NCI-H1105 treated with DMSO at 0.1 percent for 48 hours (cell line): ENCODE data around the gene ADGRE1.
"Not testable (repeated sequence)": the region's sequence is repeated elsewhere in the genome, so short reads cannot be mapped to it uniquely, and the experiment has no call there.

Experiments
- DNase-seq: peaks from one replicate; lab custom pipeline; 2025; lab: John Stamatoyannopoulos, UW

Gene ADGRE1

GRCh38 chr19:6887316-6887715 lies at the start of gene ADGRE1:
ADGRE1 (plus strand) TSS chr19:6887579; CDS start chr19:6887609, 30 bp downstream.
- no peak for DNase-seq

GRCh38 chr19:6838062-6838655 lies 49.2 kb upstream of the ADGRE1 start:
- no peak for DNase-seq

- DNase-seq = no peak
Observed at GRCh38 chr19:6842871-6843607, 44.3 kb upstream of the ADGRE1 start.

- DNase-seq = no peak
Observed at GRCh38 chr19:6847828-6848200, 39.6 kb upstream of the ADGRE1 start.

- no peak for DNase-seq
Observed at GRCh38 chr19:6848986-6849385, 38.4 kb upstream of the ADGRE1 start.

- no peak for DNase-seq
Observed at GRCh38 chr19:6849876-6850275, 37.5 kb upstream of the ADGRE1 start.

- no peak for DNase-seq
Observed at GRCh38 chr19:6851359-6851758, 36.0 kb upstream of the ADGRE1 start.

- no peak for DNase-seq
Observed at GRCh38 chr19:6852001-6852400, 35.4 kb upstream of the ADGRE1 start.

GRCh38 chr19:6853868-6854267 lies 33.5 kb upstream of the ADGRE1 start:
- DNase-seq = no peak

GRCh38 chr19:6854758-6855157 lies 32.6 kb upstream of the ADGRE1 start:
- DNase-seq = no peak

- no peak for DNase-seq
Observed at GRCh38 chr19:6856749-6857372, 30.5 kb upstream of the ADGRE1 start.

GRCh38 chr19:6861683-6862286 lies 25.6 kb upstream of the ADGRE1 start:
- DNase-seq = no peak

GRCh38 chr19:6862673-6863078 lies 24.7 kb upstream of the ADGRE1 start:
- peak; percentile 33 for DNase-seq

GRCh38 chr19:6864325-6864940 lies 22.9 kb upstream of the ADGRE1 start:
- DNase-seq = no peak

- no peak for DNase-seq
Observed at GRCh38 chr19:6865849-6866248, 21.5 kb upstream of the ADGRE1 start.

GRCh38 chr19:6866741-6867151 lies 20.6 kb upstream of the ADGRE1 start:
- DNase-seq = no peak

- DNase-seq = no peak
Observed at GRCh38 chr19:6868351-6868750, 19.0 kb upstream of the ADGRE1 start.

- not testable (repeated sequence) for DNase-seq
Observed at GRCh38 chr19:6869151-6869882, 18.1 kb upstream of the ADGRE1 start.

GRCh38 chr19:6873708-6874431 lies 13.5 kb upstream of the ADGRE1 start:
- DNase-seq = no peak

- no peak for DNase-seq
Observed at GRCh38 chr19:6875218-6875617, 12.2 kb upstream of the ADGRE1 start.

GRCh38 chr19:6876748-6877147 lies 10.6 kb upstream of the ADGRE1 start:
- no peak for DNase-seq
